Right cardiac atrium (tissue), 5 donors: ENCODE measurements around the gene TSG101. TPM values are rescaled to one million over a fixed set of nuclear protein-coding genes. Genes with fewer than 3 reads are reported as not detected.

Experiments used
- ATAC-seq, 2 donors: fragments of 200-7000 bp; cut with Tn5 transposase; one replicate each; pipeline versions ENCODE4 v1.8.0 to v1.9.1; 2020; ENCODE audit warnings: moderate library complexity in 2 of 2, mild to moderate bottlenecking in 1 of 2
- DNase-seq, 3 donors: peaks; one replicate each; pipeline ENCODE4 v3.0.0-alpha.2; 2020
- H3K27ac ChIP-seq: one replicate; pipeline ENCODE4 v1.5.1; 2013; ENCODE audit warnings: mild to moderate bottlenecking, low read length, control low read depth, moderate library complexity
- H3K27me3 ChIP-seq: one replicate; pipeline ENCODE4 v1.6.1; 2013; ENCODE audit not compliant: control insufficient read depth, insufficient read depth
- H3K4me1 ChIP-seq: one replicate; pipeline ENCODE4 v1.6.1; 2013; ENCODE audit warnings: low read length; ENCODE audit not compliant: control insufficient read depth, insufficient read depth
- H3K4me3 ChIP-seq: one replicate; pipeline ENCODE4 v1.5.1; 2013; ENCODE audit warnings: low read length, control low read depth
- H3K9me3 ChIP-seq: one replicate; pipeline ENCODE4 v1.6.1; 2013; ENCODE audit warnings: low read length; ENCODE audit not compliant: control insufficient read depth
- WGBS: extraction: QIAGEN DNeasy Blood & Tissue Kit; methylation state at CpG from one replicate; pipeline ENCODE4 v1.1.7; 2013; 5-methylcytosine and 5-hydroxymethylcytosine counted together
- intact Hi-C, 4 donors: fragments of 100-400 bp; cut with DNase I; formaldehyde crosslinking; loops; one replicate each; pipeline versions ENCODE4 v1.11.0 to v1.14.0; 2022 to 2023
- polyA plus RNA-seq: library from polyadenylated mRNA; stranded (reverse); fragments of 200-250 nt; gene quantifications from one replicate; pipeline ENCODE4 v1.2.3, GENCODE V29; 2013
- total RNA-seq, 4 donors: library from RNA; stranded (reverse); fragmentation: NEBNext Ultra II Directional; extraction: Animal tissue kit (Norgen Biotek cat#: 25700); gene quantifications; one replicate each; pipeline ENCODE4 v1.2.1, GENCODE V29; 2021
- donor health status: healthy with polysubstance abuse.
- donor health status: DM: no; HTN: yes; CAD: no.
- donor health status: DM: no; HTN: no; CAD: no.
- donor health status: DM: no; HTN: yes; CAD: no; lungs with severe emphysema.
- donor health status: DM: yes; HTN: yes; CAD: no.

TSG101 gene
- total and polyA plus RNA-seq, 5 donors, result 52.2 to 58.4 (median 55.2) TPM

- intact Hi-C loops, result no loop called here
- Histone ChIP-seq H3K4me3 (no peak overlapping the region), H3K27me3 (no peaks in the 10 kb centered on the region), H3K9me3 (no peaks in the 10 kb centered on the region), H3K4me1 (no peaks in the 10 kb centered on the region), H3K27ac (no peak overlapping the region)
- no peak for DNase-seq
- WGBS, result 66% methylated on average over 1 of the region's 1 CpG
- ATAC-seq, result no peak
Measured at GRCh38 chr11:18463439-18463838, 63.3 kb downstream of the TSG101 start.

- no peaks in the 10 kb centered on the region for H3K9me3 ChIP-seq
- WGBS, result 97% methylated on average over 6 of the region's 6 CpGs
- DNase-seq, result no peak
- no peaks in the 10 kb centered on the region for H3K27me3 ChIP-seq
- no peaks in the 10 kb centered on the region for H3K4me1 ChIP-seq
- intact Hi-C loops, result no loop called here
- H3K27ac ChIP-seq, result no peak overlapping the region
- no peak overlapping the region for H3K4me3 ChIP-seq
- no peak for ATAC-seq
Measured at GRCh38 chr11:18461909-18462308, 64.8 kb downstream of the TSG101 start.

- intact Hi-C loops, result no loop called here
- WGBS, result 89% methylated on average over 4 of the region's 4 CpGs
Measured at GRCh38 chr11:18459634-18460033, 67.1 kb downstream of the TSG101 start.

GRCh38 chr11:18457450-18457849 is 69.3 kb downstream of the TSG101 start:
- ATAC-seq, result peak in 1 of 2 donors; percentile 74
- Histone ChIP-seq H3K27ac (no peak overlapping the region), H3K4me3 (no peak overlapping the region), H3K4me1 (no peaks in the 10 kb centered on the region), H3K9me3 (no peaks in the 10 kb centered on the region), H3K27me3 (no peaks in the 10 kb centered on the region)
- intact Hi-C loops, result no loop called here
- DNase-seq, result no peak
- 35% methylated on average over 3 of the region's 3 CpGs for WGBS

More at GRCh38 chr11:18459634-18460033, 67.1 kb downstream of the TSG101 start:
- H3K4me3 ChIP-seq, result no peak overlapping the region
- H3K4me1 ChIP-seq, result no peaks in the 10 kb centered on the region
- H3K27me3 ChIP-seq, result no peaks in the 10 kb centered on the region
- no peaks in the 10 kb centered on the region for H3K9me3 ChIP-seq
- no peak for ATAC-seq
- H3K27ac ChIP-seq, result no peak overlapping the region
- DNase-seq, result no peak

- 47% methylated on average over 47 of the region's 47 CpGs for WGBS
Measured at GRCh38 chr11:18455686-18456372, 70.9 kb downstream of the TSG101 start, which contains the start of gene LDHAL6A. Gene LDHAL6A (plus strand): TSS chr11:18455856. CDS start chr11:18456681, 825 bp downstream.

GRCh38 chr11:18452927-18453326 is 73.8 kb downstream of the TSG101 start:
- Histone ChIP-seq H3K9me3 (no peaks in the 10 kb centered on the region), H3K27me3 (no peaks in the 10 kb centered on the region), H3K4me3 (no peak overlapping the region), H3K27ac (no peak overlapping the region), H3K4me1 (no peaks in the 10 kb centered on the region)
- WGBS, result 81% methylated on average over 2 of the region's 2 CpGs
- ATAC-seq (no peak), DNase-seq (no peak)
- intact Hi-C loops, result no loop called here

More at GRCh38 chr11:18455686-18456372, 70.9 kb downstream of the TSG101 start, which contains the start of gene LDHAL6A:
- DNase-seq (peak in 1 of 3 donors; percentile 38), ATAC-seq (peak; percentile 18 to 38)
- intact Hi-C loops, result no loop called here
- H3K4me1 ChIP-seq, result no peaks in the 10 kb centered on the region
- no peak within 1 kb of the TSS for H3K4me3 ChIP-seq
- no peaks in the 10 kb centered on the region for H3K27me3 ChIP-seq
- H3K27ac ChIP-seq, result no peak within 1 kb of the TSS
- no peaks in the 10 kb centered on the region for H3K9me3 ChIP-seq

- 85% methylated on average over 3 of the region's 3 CpGs for WGBS
- ATAC-seq, result no peak
Measured at GRCh38 chr11:18449251-18449650, 77.5 kb downstream of the TSG101 start.

GRCh38 chr11:18438691-18439090 is 88.1 kb downstream of the TSG101 start:
- ATAC-seq (no peak), DNase-seq (no peak)
- no peak overlapping the region for H3K4me3 ChIP-seq
- H3K27me3 ChIP-seq, result no peaks in the 10 kb centered on the region
- intact Hi-C loops, result no loop called here
- no peaks in the 10 kb centered on the region for H3K4me1 ChIP-seq
- H3K27ac ChIP-seq, result no peak overlapping the region
- no peaks in the 10 kb centered on the region for H3K9me3 ChIP-seq
- 76% methylated on average over 2 of the region's 2 CpGs for WGBS

More at GRCh38 chr11:18449251-18449650, 77.5 kb downstream of the TSG101 start:
- no peaks in the 10 kb centered on the region for H3K4me1 ChIP-seq
- intact Hi-C loops, result no loop called here
- no peaks in the 10 kb centered on the region for H3K27me3 ChIP-seq
- H3K9me3 ChIP-seq, result no peaks in the 10 kb centered on the region
- no peak for DNase-seq
- no peak overlapping the region for H3K4me3 ChIP-seq
- H3K27ac ChIP-seq, result no peak overlapping the region

Other genes starting within 250 kb of the TSG101 start
- 10 to 100 TPM; 12.3 to 13.7 (median 12.6) TPM for gene HPS5, start 204.8 kb downstream of the TSG101 start, total RNA-seq
- 6.7 TPM for gene HPS5, start 204.8 kb downstream of the TSG101 start, polyA plus RNA-seq
- 10 to 100 TPM; 23.9 to 26.3 (median 24.5) TPM for gene GTF2H1, start 204.4 kb downstream of the TSG101 start, total RNA-seq
- gene GTF2H1, start 204.4 kb downstream of the TSG101 start, polyA plus RNA-seq, result 14.4 TPM
- gene LDHA, start 132.4 kb downstream of the TSG101 start, total RNA-seq, result 100 to 1,000 TPM; 224 to 399 (median 321) TPM
- gene LDHA, start 132.4 kb downstream of the TSG101 start, polyA plus RNA-seq, result 329 TPM
- gene LDHC, start 114.6 kb downstream of the TSG101 start, total RNA-seq, result 1 to 10 TPM in 1 of 4 donors, not detected in 3; 2.7 TPM
- 2.7 TPM for gene LDHC, start 114.6 kb downstream of the TSG101 start, polyA plus RNA-seq
- under 1 TPM in 1 of 4 donors, not detected in 3; 0.20 TPM for gene LDHAL6A, start 71.1 kb downstream of the TSG101 start, total RNA-seq
- gene LDHAL6A, start 71.1 kb downstream of the TSG101 start, polyA plus RNA-seq, result 0.16 TPM
- 10 to 100 TPM; 16.7 to 19.0 (median 17.4) TPM for gene UEVLD, start 61.8 kb upstream of the TSG101 start, total RNA-seq
- gene UEVLD, start 61.8 kb upstream of the TSG101 start, polyA plus RNA-seq, result 7.0 TPM
- 10 to 100 TPM in 2 of 4 donors, 1 to 10 TPM in 2; 8.2 to 16.4 (median 11.6) TPM for gene MISFA, start 72.8 kb upstream of the TSG101 start, total RNA-seq
- 8.2 TPM for gene MISFA, start 72.8 kb upstream of the TSG101 start, polyA plus RNA-seq
- 10 to 100 TPM; 10.1 to 13.5 (median 12.3) TPM for gene SPTY2D1, start 107.4 kb upstream of the TSG101 start, total RNA-seq
- gene SPTY2D1, start 107.4 kb upstream of the TSG101 start, polyA plus RNA-seq, result 4.3 TPM
- gene TMEM86A, start 171.8 kb upstream of the TSG101 start, total RNA-seq, result 1 to 10 TPM; 4.6 to 6.8 (median 5.1) TPM
- gene TMEM86A, start 171.8 kb upstream of the TSG101 start, polyA plus RNA-seq, result 3.6 TPM
- gene IGSF22, start 199.2 kb upstream of the TSG101 start, total RNA-seq, result 1 to 10 TPM; 1.0 to 1.3 (median 1.1) TPM
- gene IGSF22, start 199.2 kb upstream of the TSG101 start, polyA plus RNA-seq, result 0.66 TPM